Uterus (tissue), 2 donors: ENCODE measurements around the gene CLTB.

Experiments
- CTCF ChIP-seq, 4 experiments: fragments of 200-600 bp in 2 of 4; fragments of 450-650 bp in 2 of 4; sonication (generic) in 2 of 4; IDR thresholded peaks; one replicate each; pipeline ENCODE4 v1.5.1; 2016 to 2019; ENCODE audit warnings: antibody characterized with exemption in 4 of 4, mild to moderate bottlenecking in 2 of 4, moderate library complexity in 1 of 4
- POLR2A ChIP-seq, 2 donors: fragments of 450-650 bp; IDR thresholded peaks; one replicate each; pipeline ENCODE4 v1.6.1; 2016; ENCODE audit warnings: antibody characterized with exemption in 2 of 2, mild to moderate bottlenecking in 1 of 2, moderate library complexity in 1 of 2

GRCh38 chr5:176394881-176395675, 21.3 kb downstream of the CLTB start:
- TF ChIP-seq POLR2A (IDR thresholded peaks at IDR 0.05) (no peak), CTCF (IDR thresholded peaks at IDR 0.05) (no peak)
